GM23248 (cell line): Measurements from ENCODE around the gene ADK.

Experiments used
- EZH2 ChIP-seq: fragments of 200-600 bp; sonication (generic); IDR thresholded peaks from 2 replicates; pipeline ENCODE4 v1.6.1; 2018; ENCODE audit warnings: antibody characterized with exemption, mild to moderate bottlenecking; ENCODE audit not compliant: insufficient read depth, poor library complexity, severe bottlenecking
- EZH2phosphoT487 ChIP-seq: fragments of 200-600 bp; sonication (generic); IDR thresholded peaks from 2 replicates; pipeline ENCODE4 v1.6.1; 2018; ENCODE audit warnings: antibody characterized with exemption, moderate library complexity, mild to moderate bottlenecking, low read depth; ENCODE audit not compliant: insufficient read depth

GRCh38 chr10:74111799-74112198 is 39.2 kb upstream of the ADK start:
- TF ChIP-seq EZH2phosphoT487 (no peak), EZH2 (no peak)
